Measurements from ENCODE around the gene MPL.
"Not testable (repeated sequence)": the region's sequence is repeated elsewhere in the genome, so short reads cannot be mapped to it uniquely, and the experiment has no call there.

Gene MPL

DNA sequence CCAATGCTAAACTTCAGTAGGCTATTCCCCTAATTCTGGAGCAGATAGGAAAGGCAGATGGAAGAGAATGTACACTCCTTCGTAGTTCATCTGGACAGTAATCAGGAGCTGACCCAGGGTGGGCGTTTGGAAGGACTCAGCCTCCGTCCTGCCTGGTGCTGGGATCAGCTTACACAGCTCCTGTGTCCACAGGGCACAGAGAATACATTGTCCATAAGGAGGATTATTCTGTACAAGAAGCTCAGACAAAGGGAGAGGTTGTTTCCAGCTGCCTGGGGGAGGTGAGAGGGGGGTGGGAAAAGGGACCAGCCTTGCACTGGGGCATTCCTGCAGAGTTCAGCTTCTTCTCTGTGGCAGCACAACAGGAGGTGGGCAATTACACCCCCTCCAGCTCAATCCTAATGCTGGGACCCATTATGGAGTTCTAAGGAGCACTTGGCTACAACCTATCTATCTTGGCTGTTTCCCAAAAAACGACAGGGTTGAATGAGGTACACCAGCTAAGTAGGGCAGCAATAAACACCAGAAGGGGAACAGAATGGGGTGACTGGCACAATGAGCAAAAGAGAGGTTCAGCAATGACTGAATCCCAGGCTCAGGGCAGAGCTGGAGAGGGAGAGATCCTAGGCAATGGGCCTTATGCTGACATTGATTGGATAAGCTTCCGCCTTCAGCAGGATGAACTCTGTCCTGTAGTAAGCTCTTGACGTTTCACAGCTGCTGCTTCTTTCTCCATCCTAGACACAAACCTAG, 44.6 kb downstream of the MPL start:
- no peak for DNase-seq

DNA sequence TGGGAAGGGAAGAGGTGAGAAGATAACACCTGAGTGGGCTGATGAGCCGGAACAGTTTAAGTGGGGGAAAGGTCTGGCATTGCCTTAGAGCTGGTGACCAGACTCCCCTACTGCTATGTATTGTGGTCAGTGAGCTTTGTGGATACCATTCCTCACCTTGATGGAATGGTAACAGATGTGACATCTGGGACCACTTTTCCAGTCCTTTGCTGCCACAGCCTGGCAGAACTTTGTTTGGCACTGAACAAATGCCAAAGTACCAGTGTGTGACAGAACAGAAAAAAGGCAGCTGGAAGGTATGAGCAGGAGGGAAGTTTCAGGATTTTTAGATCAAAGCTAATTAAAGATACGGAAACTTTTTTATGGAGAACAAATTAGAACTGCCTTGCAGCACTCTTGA, 45.8 kb downstream of the MPL start:
- no peak for DNase-seq

DNA sequence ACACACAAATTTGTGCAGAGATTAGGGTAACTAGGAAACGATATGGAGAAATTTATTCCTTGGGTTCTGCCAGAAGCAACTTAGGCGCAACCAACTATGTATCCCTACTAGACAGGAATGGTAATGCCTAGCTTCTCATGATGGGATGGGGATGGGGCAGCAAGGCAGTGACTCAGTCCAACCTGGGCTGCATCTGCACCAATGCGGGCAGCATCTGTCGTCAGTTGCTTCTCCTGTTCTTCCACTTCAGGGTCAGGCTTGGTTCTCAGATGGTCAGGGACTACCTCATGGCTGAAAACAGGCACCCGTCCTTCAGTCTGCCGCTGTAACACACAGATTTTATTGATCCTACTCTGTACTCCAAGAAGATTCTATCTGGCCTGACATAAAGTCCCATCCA, 49.1 kb downstream of the MPL start:
- DNase-seq, result no peak

DNA sequence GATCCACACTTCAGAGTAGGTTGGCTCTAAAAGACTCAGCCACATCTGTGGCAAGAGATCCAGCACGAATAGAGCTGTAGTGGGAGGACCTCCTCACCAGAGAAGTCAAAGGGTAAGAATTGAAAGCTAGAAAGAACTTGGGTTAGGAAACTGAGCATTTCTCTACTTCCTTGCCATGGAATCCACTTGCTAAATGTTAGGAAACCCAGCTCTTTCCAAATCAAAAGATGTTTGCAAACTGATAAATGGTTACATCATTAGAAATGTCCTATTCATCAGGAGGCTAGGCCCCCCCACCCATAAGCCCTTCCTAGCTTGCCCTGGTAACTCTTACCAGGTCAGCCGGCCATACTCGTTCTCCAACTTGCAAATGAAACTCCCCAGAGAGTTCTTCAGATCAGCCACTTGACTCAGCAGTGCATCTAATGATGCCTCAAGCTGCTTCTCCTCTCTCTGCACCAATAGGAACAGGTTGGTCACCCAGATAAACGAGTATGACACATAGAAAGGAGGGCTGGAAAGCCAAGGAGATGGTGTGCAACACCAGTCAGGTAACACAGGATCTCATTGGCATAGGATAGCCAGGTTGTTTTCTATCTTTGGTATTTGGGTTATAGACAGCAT, 50.5 kb downstream of the MPL start:
- no peak for DNase-seq

DNA sequence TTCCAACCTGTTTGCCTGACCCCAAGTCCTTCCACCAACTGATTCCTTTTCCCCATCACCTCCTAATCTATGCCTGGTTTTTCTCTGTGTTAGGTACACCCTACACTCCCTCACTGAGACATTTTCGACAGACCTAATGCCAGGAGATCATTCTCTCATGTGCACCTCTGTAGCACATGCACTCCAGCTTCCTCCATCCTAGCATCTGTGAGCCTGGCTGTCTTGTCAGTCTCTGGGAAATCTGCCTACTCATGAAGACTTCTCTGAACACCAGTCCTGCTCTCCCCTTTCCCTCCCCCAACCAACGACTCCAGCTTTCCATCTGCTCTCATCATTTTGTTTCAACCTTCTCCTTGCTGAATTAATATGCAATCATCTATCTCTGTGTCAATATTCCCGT, 51.0 kb downstream of the MPL start:
- no peak for DNase-seq

DNA sequence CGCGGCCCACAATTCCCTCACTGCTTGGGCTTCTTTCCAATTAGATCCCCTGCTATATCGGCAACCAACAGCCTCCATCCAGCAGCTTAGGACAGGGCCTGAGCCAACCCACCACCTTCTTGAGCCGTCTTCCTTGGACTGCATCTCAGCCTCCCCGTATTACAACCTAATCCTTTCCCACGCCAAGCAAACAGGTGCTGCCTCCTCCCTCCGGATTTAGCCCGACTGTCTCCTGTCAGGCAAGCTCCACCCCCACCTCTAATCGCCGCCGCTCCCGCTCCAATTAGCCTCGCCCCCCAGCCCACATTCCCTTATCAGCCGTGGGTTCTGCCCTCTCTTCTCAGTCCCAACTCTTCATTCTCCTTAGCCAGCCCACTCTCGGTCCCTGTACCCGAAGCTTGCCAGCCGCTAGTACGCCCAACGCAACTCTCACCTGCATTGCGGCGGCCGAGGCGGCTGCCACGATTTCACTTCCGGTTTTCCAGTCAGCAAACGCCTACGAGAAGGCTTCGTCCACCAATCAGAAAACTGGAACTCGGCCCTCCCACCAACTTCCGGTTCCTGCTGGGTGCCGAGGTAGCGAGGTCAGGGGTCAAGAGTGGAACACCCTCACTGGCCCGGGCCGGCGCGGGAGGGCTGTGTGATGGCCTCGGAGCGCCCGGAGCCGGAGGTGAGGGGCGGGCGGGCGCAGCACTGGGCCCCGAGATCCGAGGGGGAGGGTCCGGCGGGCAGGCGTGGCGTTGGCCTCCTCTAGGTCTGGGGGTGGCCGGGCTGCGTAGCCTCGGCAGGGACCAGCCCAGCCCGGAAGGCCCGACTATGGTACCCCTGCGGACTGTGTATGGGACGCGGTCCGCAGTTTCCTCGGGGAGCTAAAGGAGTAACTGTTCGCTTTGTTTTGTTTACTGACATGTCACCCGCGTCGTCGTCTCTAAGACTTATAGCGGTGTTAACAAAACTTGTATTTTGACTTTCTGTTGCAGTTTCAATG, 52.0 kb downstream of the MPL start, which contains the start of the genes MED8 and SZT2:
Gene MED8, minus strand, starts transcription at position 475 of the 988 bp plus-strand sequence. Its CDS starts 36 bp downstream, at position 439.
Gene SZT2, plus strand, starts transcription at position 574 of the 988 bp plus-strand sequence. Its CDS starts 70 bp downstream, at position 644.
- DNase-seq, result peak; percentile 97

DNA sequence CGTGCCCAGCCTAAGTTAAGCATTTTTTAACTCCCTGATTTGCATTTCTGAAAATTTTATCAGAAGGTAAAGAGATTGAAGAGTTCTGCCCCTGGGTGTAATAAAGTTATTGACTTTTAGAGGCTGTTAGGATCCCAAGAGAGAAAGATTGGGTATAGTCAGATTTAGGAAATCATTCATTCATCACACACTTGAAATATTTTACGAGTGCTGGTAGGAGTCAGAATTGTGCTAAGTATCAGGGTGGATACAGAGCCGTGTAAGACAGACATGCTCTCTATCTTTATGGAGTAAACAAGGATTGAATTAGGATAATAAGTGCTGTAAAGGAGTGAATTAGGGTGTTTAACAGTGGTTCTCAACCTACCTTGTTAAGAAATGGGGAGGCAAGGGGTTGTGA, 55.1 kb downstream of the MPL start:
- no peak for DNase-seq

DNA sequence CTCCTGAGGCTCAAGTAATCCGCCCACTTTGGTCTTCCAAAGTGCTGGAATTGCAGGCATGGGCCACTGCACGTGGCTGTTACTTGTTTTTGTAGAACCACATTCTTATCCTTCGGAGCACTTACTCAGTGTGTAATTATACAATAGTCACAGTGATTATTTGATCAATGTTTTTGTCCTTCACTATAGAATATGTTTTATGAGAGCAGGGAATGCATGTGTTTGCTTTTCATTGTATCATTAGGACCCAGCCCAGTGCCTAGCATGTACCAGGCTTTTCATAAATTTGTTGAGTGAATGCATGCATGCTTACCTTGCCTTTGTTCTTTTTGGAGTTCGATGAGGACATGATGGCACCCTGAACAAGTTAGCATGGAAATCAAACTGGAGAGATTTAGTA, 57.9 kb downstream of the MPL start:
- DNase-seq, result no peak

DNA sequence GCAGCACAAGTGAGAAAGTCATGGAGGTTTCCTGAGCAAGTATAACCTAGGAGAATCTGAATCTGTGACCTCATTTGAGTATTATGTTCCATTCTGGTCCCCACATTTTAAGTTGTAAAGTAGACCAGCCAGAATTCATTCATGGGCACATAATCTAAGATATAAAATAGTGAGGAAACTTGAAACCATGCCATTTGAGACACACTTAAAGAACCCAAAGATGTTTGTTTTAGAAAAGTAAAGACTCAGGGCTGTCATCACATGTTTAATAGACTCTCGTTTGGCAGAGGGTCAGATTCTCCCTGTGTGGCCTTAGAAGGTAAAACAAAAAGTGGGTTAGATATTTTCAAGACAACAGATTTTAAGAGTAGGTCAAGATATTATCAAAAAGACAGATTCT, 58.4 kb downstream of the MPL start:
- DNase-seq, result no peak

DNA sequence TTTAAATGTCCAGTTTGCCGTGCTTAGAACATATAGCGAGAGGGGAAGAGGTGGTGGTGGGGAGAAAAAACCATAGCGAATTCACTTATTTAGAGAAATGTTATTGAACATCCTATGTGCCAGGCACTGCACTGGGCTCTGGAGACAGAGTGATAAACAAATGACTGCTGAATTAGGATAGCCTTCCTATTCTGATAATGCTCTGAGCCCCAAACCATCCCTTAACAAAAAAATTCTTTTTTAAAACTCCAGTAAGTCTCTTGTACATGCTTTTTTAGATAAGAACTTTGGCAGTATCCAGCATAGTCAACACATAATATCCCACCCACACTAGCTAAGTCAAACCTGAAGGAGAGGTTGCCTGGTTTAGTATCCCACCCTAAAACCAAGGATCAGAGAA, 60.6 kb downstream of the MPL start:
- DNase-seq, result no peak

DNA sequence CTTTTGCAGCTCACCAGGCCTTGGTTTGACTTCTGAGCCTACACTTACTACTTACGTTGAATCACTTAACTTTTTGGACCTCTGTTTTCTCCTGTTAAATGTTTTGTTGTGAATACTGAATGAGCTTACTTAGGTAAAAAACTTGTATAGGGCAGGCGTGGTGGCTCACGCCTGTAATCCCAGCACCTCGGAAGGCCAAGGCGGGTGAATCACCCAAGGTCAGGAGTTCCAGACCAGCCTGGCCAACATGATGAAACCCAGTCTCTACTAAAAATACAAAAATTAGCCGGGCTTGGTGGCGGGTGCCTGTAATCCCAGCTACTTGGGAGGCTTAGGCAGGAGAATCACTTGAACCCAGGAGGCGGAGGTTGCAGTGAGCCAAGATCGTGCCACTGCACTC, 62.8 kb downstream of the MPL start:
- not testable (repeated sequence) for DNase-seq

DNA sequence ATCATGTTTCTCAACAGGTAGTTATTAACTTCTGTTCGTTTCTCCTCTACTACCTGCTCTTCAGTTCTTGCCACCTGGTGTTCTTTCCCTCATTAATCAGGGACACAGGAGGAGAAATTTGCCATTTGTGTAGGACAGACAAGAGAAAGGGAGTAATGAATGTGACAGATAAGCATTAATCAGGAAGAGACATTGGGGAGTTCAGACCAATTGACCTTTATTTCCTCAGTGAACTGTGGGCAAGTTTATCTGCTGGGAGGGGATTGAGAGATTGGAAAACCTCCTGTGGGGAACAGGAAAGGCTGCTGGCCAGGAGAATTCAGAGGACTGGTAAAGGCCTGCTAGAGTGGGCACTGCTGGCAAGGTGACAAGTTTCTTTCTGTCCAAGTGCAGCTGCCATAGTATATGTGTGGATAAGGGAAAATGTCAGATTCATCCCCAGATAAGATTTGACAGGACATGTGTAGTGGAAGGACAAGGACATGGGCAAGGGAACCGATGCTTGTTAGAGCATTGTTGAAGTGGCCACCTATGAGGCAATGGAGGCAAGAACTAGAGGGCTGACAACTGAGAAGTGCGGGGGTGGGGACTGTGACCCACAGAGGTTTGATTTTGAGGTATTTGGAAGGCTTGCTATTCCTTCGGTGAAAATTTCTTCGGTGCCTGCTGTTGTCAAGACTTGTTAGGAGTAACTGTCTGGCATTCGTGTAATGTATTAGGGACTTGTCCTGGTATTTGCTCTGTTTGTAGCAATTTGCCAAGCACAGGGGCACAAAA, 64.7 kb downstream of the MPL start:
- DNase-seq, result no peak
